IPS DF 6.9 (cell line): ENCODE results near the gene DUSP28.
"Not testable (repeated sequence)": the region's sequence is repeated elsewhere in the genome, so short reads cannot be mapped to it uniquely, and the experiment has no call there.

ENCODE experiments used
- DNase-seq: peaks from one replicate; pipeline ENCODE4 v3.0.0-alpha.2; 2013; ENCODE audit warnings: low read depth, low spot score
- H3K27ac ChIP-seq: one replicate; pipeline ENCODE4 v1.5.1; 2013; ENCODE audit warnings: low read length, control low read depth
- H3K27me3 ChIP-seq: 2 replicates; pipeline ENCODE4 v1.6.1; 2013; ENCODE audit warnings: mild to moderate bottlenecking, low read length; ENCODE audit not compliant: control insufficient read depth, insufficient read depth
- H3K36me3 ChIP-seq: 2 replicates; pipeline ENCODE4 v1.6.1; 2013; ENCODE audit warnings: low read length; ENCODE audit not compliant: control insufficient read depth, insufficient read depth
- H3K4me1 ChIP-seq: 2 replicates; pipeline ENCODE4 v1.6.1; 2013; ENCODE audit warnings: low read length; ENCODE audit not compliant: control insufficient read depth, insufficient read depth
- H3K4me3 ChIP-seq: 2 replicates; pipeline ENCODE4 v1.5.1; 2013; ENCODE audit warnings: mild to moderate bottlenecking, low read length
- H3K9me3 ChIP-seq: 2 replicates; pipeline ENCODE4 v1.6.1; 2013; ENCODE audit warnings: low read length, inconsistent platforms; ENCODE audit not compliant: control insufficient read depth, insufficient read depth
- WGBS: extraction: QIAGEN DNeasy Blood & Tissue Kit; methylation state at CpG from one replicate; pipeline ENCODE4 v1.1.7; 2013; ENCODE audit warnings: mixed read lengths, missing lambda C conversion rate; ENCODE audit not compliant: insufficient read length, insufficient coverage; 5-methylcytosine and 5-hydroxymethylcytosine counted together

DUSP28 gene

GRCh38 chr2:240519396-240520129 is 40.6 kb upstream of the DUSP28 start:
- no CpG with 5 or more reads among the region's 25 CpGs for WGBS
- Histone ChIP-seq H3K36me3 (peaks cover 3% of the 10 kb centered on the region; the same call in 1 of the 2 replicates), H3K9me3 (no peaks in the 10 kb centered on the region), H3K4me1 (peaks cover 5% of the 10 kb centered on the region), H3K27me3 (no peaks in the 10 kb centered on the region; the same call in 1 of the 2 replicates), H3K27ac (no peak overlapping the region), H3K4me3 (peak overlapping the region; percentile 38; the same call in 1 of the 2 replicates)
- DNase-seq: no peak

DNA sequence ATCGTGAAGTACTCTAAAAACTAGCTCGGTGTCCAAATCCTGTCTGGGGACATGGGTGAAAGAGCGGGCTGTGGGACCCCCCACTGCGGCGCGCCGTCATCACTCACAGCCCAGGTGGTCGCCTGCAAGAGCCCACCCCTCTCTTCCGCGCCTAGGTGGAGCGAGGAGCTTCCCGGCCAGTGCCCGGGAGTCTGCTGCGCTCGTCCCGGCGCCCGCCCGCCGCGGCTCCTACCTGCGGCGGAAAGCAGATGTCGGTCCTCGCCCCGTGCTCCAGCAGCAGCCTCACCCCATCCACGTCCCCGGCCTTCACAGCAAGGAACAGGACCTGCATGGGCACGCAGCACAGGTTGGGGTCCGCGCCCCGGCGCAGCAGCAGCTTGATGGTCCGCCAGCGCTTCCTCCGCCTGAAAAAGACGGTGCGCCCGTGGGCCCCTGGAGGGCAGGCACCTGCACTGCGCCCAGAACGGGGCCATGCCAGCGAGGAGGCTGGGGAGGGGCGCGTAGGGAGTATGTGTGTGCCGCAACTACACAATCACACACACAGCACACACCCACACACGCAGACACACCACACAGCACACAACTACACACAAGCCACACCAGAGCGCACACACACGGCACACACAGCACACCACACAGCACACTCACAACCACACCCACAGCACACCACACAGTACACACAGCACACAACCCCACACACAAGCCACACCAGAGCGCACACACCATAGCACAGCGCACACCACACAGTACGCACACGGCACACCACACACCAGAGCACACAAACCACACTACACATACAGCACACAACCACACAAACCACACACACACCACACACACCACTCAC is 39.8 kb upstream of the DUSP28 start:
- Histone ChIP-seq H3K27ac (no peak overlapping the region), H3K4me1 (peaks cover 5% of the 10 kb centered on the region), H3K27me3 (no peaks in the 10 kb centered on the region; the same call in 1 of the 2 replicates), H3K4me3 (peak overlapping the region; percentile 38; the same call in 1 of the 2 replicates), H3K36me3 (peaks cover 3% of the 10 kb centered on the region; the same call in 1 of the 2 replicates), H3K9me3 (no peaks in the 10 kb centered on the region)
- no CpG with 5 or more reads among the region's 52 CpGs for WGBS
- no peak for DNase-seq

DNA sequence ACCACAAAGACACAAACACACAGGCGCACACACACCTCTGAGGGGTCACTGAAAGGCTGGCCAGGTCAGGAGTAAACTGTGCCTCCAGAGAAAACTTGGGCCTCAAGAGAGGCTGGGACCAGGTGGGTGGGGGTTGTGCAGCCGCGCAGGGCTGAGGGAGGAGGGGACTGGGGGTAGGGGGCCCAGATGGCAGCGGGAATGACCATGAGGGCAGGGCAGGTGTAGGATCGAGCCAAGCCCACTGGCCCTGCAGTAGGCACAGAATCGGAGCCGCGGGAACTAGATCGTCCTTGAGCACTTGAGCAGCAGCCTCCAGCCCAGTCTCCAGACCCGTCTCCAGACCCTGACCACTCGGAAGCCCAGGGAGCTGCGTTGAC is 39.2 kb upstream of the DUSP28 start:
- H3K9me3 ChIP-seq: peaks cover 5% of the 10 kb centered on the region; the same call in 1 of the 2 replicates
- no peak overlapping the region for H3K27ac ChIP-seq
- H3K4me3 ChIP-seq: no peak overlapping the region
- WGBS: no CpG with 5 or more reads among the region's 12 CpGs
- no peaks in the 10 kb centered on the region; the same call in 1 of the 2 replicates for H3K27me3 ChIP-seq
- H3K4me1 ChIP-seq: peaks cover 5% of the 10 kb centered on the region
- no peak for DNase-seq
- peaks cover 5% of the 10 kb centered on the region; the same call in 1 of the 2 replicates for H3K36me3 ChIP-seq

- H3K4me3 ChIP-seq, DNase-seq, H3K4me1 ChIP-seq, H3K27ac ChIP-seq, H3K36me3 ChIP-seq, H3K9me3 ChIP-seq, H3K27me3 ChIP-seq: not testable (repeated sequence)
- WGBS: no CpG with 5 or more reads among the region's 5 CpGs
Observed at GRCh38 chr2:240521885-240522284, 38.3 kb upstream of the DUSP28 start.

DNA sequence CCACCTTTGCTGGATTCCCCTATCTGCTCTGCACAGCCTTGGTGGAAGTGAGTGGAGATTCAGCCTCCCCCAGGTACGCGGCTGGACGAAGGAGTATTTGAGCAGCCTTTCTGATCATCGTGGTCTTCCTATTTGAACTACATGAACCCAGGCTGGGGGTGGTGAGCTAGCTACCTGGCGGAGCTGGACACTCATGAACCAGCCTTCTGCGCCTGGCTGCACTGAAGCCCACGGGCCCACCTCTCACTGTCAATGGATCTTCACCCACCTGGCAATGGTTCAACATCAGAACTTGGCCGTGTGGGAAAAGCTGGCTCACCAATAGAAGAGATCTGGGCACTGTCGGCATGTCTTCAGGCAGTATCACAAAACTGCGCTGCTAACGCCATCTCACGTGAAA is 37.8 kb upstream of the DUSP28 start:
- Histone ChIP-seq H3K4me1 (peaks cover 5% of the 10 kb centered on the region), H3K27me3 (no peaks in the 10 kb centered on the region; the same call in 1 of the 2 replicates), H3K9me3 (peaks cover 8% of the 10 kb centered on the region), H3K4me3 (no peak overlapping the region), H3K36me3 (peaks cover 5% of the 10 kb centered on the region; the same call in 1 of the 2 replicates), H3K27ac (no peak overlapping the region)
- WGBS: no CpG with 5 or more reads among the region's 12 CpGs
- no peak for DNase-seq

GRCh38 chr2:240523451-240524281 is 36.5 kb upstream of the DUSP28 start:
- DNase-seq: no peak
- Histone ChIP-seq H3K36me3 (peaks cover 5% of the 10 kb centered on the region; the same call in 1 of the 2 replicates), H3K9me3 (peaks cover 8% of the 10 kb centered on the region), H3K27me3 (no peaks in the 10 kb centered on the region; the same call in 1 of the 2 replicates), H3K4me3 (no peak overlapping the region), H3K4me1 (peaks cover 5% of the 10 kb centered on the region), H3K27ac (no peak overlapping the region)
- no CpG with 5 or more reads among the region's 32 CpGs for WGBS

GRCh38 chr2:240524963-240525718 is 35.0 kb upstream of the DUSP28 start:
- no peak overlapping the region for H3K4me3 ChIP-seq
- H3K4me1 ChIP-seq: peaks cover 5% of the 10 kb centered on the region
- no CpG with 5 or more reads among the region's 8 CpGs for WGBS
- H3K27ac ChIP-seq: no peak overlapping the region
- no peak for DNase-seq
- peaks cover 8% of the 10 kb centered on the region for H3K9me3 ChIP-seq
- H3K36me3 ChIP-seq: peaks cover 5% of the 10 kb centered on the region; the same call in 1 of the 2 replicates
- no peaks in the 10 kb centered on the region; the same call in 1 of the 2 replicates for H3K27me3 ChIP-seq

DNA sequence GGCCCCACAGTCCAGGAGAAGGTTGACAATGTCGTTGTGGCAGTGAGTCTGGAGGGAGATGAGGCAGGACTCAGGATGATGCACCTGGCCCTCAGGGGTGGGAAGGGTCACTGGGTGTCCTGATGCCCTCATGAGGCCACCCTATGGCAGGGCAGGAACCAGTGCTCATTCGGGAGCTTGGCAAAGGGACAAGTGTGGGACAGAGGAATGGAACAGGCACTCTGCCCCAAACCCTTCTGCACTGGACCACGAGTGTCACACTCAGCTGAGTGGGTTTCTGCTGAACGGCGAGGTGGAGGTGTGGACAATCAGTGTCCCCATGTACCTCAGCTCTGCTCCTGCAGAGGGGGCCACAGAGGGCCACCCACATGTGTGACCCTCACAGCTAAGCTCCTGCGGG is 34.4 kb upstream of the DUSP28 start:
- Histone ChIP-seq H3K27me3 (no peaks in the 10 kb centered on the region), H3K27ac (no peak overlapping the region), H3K9me3 (peaks cover 8% of the 10 kb centered on the region), H3K4me3 (no peak overlapping the region), H3K36me3 (peaks cover 5% of the 10 kb centered on the region; the same call in 1 of the 2 replicates), H3K4me1 (no peaks in the 10 kb centered on the region)
- no CpG with 5 or more reads among the region's 6 CpGs for WGBS
- no peak for DNase-seq

DNA sequence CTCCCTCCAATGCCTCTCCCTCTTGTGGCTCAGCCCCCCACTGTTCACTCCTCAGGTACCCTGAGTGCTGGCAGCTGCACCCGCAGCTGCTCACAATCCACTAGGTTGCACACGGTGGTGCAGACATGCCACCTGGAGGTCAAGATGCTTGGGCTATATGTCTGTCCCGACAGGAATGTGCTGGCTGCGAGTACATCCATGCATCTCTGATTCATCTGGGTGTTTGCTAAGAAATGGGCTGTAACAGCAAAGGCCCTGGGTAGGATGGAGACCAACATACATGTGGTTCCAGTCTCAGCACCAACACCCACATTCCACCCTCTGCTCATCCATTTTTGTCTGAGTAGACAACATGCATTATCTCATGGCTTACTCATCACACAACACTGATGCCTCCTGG is 33.6 kb upstream of the DUSP28 start:
- no peaks in the 10 kb centered on the region for H3K27me3 ChIP-seq
- H3K36me3 ChIP-seq: peaks cover 5% of the 10 kb centered on the region; the same call in 1 of the 2 replicates
- DNase-seq: no peak
- no peaks in the 10 kb centered on the region for H3K4me1 ChIP-seq
- H3K9me3 ChIP-seq: peaks cover 8% of the 10 kb centered on the region
- WGBS: no CpG with 5 or more reads among the region's 4 CpGs
- H3K4me3 ChIP-seq: no peak overlapping the region
- H3K27ac ChIP-seq: no peak overlapping the region
